Large intestine (tissue), 3 donors: ENCODE results near the gene BPIFB1. TPM values are rescaled to one million over a fixed set of nuclear protein-coding genes. Genes with fewer than 3 reads are reported as not detected.

Experiments
- DNase-seq, 2 donors: peaks; one replicate each; pipeline versions ENCODE4 v3.0.0 to v3.0.0-alpha.2; 2013
- H3K27ac ChIP-seq: one replicate; pipeline ENCODE4 v1.5.1; 2013; ENCODE audit warnings: low read length
- H3K27me3 ChIP-seq: 2 replicates; pipeline ENCODE4 v1.6.1; 2013; ENCODE audit warnings: low read length; ENCODE audit not compliant: control insufficient read depth, insufficient read depth
- H3K36me3 ChIP-seq: 2 replicates; pipeline ENCODE4 v1.6.1; 2013; ENCODE audit warnings: low read length; ENCODE audit not compliant: control insufficient read depth, insufficient read depth
- H3K4me1 ChIP-seq: one replicate; pipeline ENCODE4 v1.6.1; 2013; ENCODE audit warnings: low read length; ENCODE audit not compliant: control insufficient read depth, insufficient read depth
- H3K4me3 ChIP-seq: one replicate; pipeline ENCODE4 v1.5.1; 2013; ENCODE audit warnings: low read length
- H3K9me3 ChIP-seq: one replicate; pipeline ENCODE4 v1.6.1; 2013; ENCODE audit warnings: mild to moderate bottlenecking, low read depth, low read length, moderate library complexity; ENCODE audit not compliant: control insufficient read depth
- WGBS: methylation state at CpG from one replicate; pipeline ENCODE4 v1.1.5; 2013; ENCODE audit warnings: low lambda C conversion rate; ENCODE audit not compliant: insufficient coverage; 5-methylcytosine and 5-hydroxymethylcytosine counted together
- polyA plus RNA-seq: library from polyadenylated mRNA; unstranded; fragments of 120-200 nt; gene quantifications from one replicate; pipeline ENCODE4 v1.2.1, GENCODE V29; 2013

Gene BPIFB1
- polyA plus RNA-seq, 1 donor, result not detected

DNA sequence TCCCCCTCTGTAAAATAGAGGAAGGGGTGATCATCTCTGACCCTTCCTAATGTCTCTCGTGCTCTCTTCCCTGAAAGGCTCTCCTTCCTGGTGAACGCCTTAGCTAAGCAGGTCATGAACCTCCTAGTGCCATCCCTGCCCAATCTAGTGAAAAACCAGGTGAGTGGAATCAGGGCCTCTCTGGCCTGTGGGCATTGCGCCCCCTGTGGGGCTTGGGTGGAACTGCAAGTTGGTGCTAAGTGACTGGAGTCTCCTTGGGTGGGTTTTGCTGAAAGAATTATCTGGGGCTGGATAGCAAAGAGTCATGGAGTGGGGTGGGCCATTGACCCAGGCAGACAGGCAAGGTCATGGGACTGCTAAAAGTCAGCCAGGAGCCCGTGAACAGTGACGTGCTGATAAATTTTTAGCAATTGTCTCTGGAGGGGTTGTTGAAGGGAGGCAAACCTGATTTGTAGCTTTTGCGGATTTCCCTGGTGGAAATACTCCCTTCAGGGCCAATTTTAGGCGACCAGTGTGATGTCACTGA is 8.9 kb downstream of the BPIFB1 start:
- 49% methylated on average over 2 of the region's 7 CpGs for WGBS

GRCh38 chr20:33296206-33296605 is 13.2 kb downstream of the BPIFB1 start:
- H3K36me3 ChIP-seq, result no peaks in the 10 kb centered on the region
- no peak overlapping the region for H3K4me3 ChIP-seq
- H3K9me3 ChIP-seq, result no peaks in the 10 kb centered on the region
- H3K27ac ChIP-seq, result no peak overlapping the region
- no peaks in the 10 kb centered on the region for H3K4me1 ChIP-seq
- H3K27me3 ChIP-seq, result peaks cover 11% of the 10 kb centered on the region
- WGBS, result no CpG with 5 or more reads among the region's 3 CpGs
- DNase-seq, result no peak

More for the DNA sequence above, 8.9 kb downstream of the BPIFB1 start:
- Histone ChIP-seq H3K4me1 (no peaks in the 10 kb centered on the region), H3K27ac (no peak overlapping the region), H3K4me3 (no peak overlapping the region), H3K9me3 (no peaks in the 10 kb centered on the region), H3K36me3 (no peaks in the 10 kb centered on the region), H3K27me3 (peaks cover 5% of the 10 kb centered on the region)
- no peak for DNase-seq

DNA sequence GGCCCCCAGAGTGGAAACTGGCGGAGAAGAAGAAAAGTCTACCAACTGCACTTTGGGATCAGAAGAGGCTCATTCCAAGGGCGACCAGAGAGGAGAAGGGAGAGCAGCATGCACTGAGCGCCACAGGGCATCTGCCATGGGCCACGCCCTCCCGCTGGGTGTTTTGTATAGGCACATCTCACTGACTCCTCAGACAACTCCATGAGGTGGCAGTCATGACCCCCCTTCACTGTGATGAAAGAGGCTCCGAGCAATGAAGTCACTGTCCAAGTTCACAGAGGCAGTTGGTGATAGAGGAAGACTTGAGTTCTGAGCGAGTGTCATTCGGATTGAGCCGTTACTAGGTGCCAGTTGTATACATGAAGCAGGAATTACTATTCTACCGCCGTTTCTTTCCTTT is 15.4 kb downstream of the BPIFB1 start:
- DNase-seq, result no peak
- Histone ChIP-seq H3K9me3 (no peaks in the 10 kb centered on the region), H3K27me3 (peaks cover 11% of the 10 kb centered on the region), H3K4me3 (no peak overlapping the region), H3K4me1 (no peaks in the 10 kb centered on the region), H3K36me3 (no peaks in the 10 kb centered on the region), H3K27ac (no peak overlapping the region)
- 88% methylated on average over 5 of the region's 11 CpGs for WGBS

GRCh38 chr20:33299111-33299603 is 16.1 kb downstream of the BPIFB1 start:
- no peaks in the 10 kb centered on the region for H3K9me3 ChIP-seq
- WGBS, result no CpG with 5 or more reads among the region's 24 CpGs
- DNase-seq, result peak; percentile 11 to 32
- H3K27ac ChIP-seq, result no peak overlapping the region
- H3K4me1 ChIP-seq, result no peaks in the 10 kb centered on the region
- peaks cover 11% of the 10 kb centered on the region for H3K27me3 ChIP-seq
- no peak overlapping the region for H3K4me3 ChIP-seq
- no peaks in the 10 kb centered on the region for H3K36me3 ChIP-seq

DNA sequence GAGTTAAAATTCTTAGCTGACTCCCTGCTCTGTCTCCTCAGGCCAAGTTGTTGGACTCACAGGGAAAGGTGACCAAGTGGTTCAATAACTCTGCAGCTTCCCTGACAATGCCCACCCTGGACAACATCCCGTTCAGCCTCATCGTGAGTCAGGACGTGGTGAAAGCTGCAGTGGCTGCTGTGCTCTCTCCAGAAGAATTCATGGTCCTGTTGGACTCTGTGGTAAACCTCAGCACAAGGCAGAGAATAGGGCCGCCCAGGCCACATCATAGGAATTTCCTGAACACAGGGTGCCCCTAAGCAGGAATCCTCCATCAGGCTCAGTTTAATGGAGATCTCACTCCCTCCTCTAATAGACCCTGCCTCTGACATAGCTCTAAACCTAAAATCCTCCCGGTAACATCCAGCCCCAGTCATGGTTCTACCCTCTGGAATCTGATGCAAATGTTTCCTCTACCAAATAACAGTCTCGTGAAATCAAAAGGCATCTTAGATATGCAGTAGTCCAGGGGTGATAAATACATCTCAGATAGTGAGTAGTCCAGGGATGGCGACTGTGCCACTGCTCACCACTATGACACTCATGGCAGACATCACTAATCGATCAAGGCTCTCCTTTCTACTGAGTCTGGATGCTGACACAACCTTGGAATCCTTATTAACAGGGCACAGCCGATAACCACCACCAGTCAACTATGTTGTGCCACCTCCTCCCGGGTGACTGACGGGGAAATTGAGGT is 18.3 kb downstream of the BPIFB1 start:
- H3K9me3 ChIP-seq, result no peaks in the 10 kb centered on the region
- no peaks in the 10 kb centered on the region for H3K36me3 ChIP-seq
- peaks cover 11% of the 10 kb centered on the region for H3K27me3 ChIP-seq
- H3K27ac ChIP-seq, result no peak overlapping the region
- 86% methylated on average over 1 of the region's 11 CpGs for WGBS
- no peaks in the 10 kb centered on the region for H3K4me1 ChIP-seq
- H3K4me3 ChIP-seq, result no peak overlapping the region
- no peak for DNase-seq

DNA sequence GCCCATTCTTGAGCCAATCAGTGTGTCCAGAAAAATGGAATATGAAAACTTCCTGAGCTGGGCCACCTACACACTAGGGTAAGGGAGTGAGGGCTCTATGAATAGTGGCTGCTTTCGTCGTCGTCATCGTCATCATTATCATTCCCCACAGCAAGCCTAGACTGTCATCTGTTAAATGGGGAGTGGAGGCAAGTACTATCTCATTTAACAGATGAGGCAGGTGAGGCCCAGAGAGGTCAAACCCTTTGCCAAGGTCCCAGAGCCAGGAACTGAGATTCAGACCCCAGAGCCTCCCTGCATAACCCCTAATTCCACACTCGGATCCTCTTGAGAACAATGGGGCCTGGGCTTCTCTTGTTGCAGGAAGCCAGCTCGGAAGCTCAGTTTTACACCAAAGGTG is 20.6 kb downstream of the BPIFB1 start:
- no CpG with 5 or more reads among the region's 6 CpGs for WGBS
- DNase-seq, result no peak
- Histone ChIP-seq H3K9me3 (no peaks in the 10 kb centered on the region), H3K27me3 (peaks cover 2% of the 10 kb centered on the region), H3K4me3 (no peak overlapping the region), H3K27ac (no peak overlapping the region), H3K4me1 (no peaks in the 10 kb centered on the region), H3K36me3 (no peaks in the 10 kb centered on the region)

- Histone ChIP-seq H3K4me1 (no peaks in the 10 kb centered on the region), H3K27ac (no peak overlapping the region), H3K4me3 (no peak overlapping the region), H3K9me3 (no peaks in the 10 kb centered on the region), H3K36me3 (no peaks in the 10 kb centered on the region), H3K27me3 (no peaks in the 10 kb centered on the region)
- DNase-seq, result no peak
- no CpG with 5 or more reads among the region's 10 CpGs for WGBS
Measured at GRCh38 chr20:33304046-33304445, 21.0 kb downstream of the BPIFB1 start.

DNA sequence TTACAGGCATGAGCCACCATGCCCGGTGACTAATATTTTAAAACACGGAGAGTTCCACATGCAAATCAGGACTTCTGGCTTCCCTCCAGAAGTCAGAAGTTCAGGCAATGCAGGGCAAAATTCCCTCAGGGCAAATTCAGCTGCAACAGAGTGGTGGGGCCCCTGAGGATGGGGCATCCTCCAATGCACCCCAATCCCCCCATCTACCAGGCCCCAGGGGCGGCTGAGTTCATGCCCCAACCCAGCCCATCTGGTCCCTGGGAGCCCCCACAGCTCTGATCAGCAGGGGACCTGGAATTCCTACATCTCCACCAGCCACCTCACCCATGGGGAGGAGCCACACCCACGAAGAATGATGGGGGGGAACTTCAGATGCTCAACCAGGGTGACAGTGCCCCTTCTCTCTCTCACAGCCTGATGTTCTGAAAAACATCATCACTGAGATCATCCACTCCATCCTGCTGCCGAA is 22.6 kb downstream of the BPIFB1 start:
- no peaks in the 10 kb centered on the region for H3K4me1 ChIP-seq
- H3K36me3 ChIP-seq, result no peaks in the 10 kb centered on the region
- no peak overlapping the region for H3K4me3 ChIP-seq
- no peaks in the 10 kb centered on the region for H3K9me3 ChIP-seq
- no peak for DNase-seq
- H3K27me3 ChIP-seq, result no peaks in the 10 kb centered on the region
- H3K27ac ChIP-seq, result no peak overlapping the region
- no CpG with 5 or more reads among the region's 5 CpGs for WGBS

- Histone ChIP-seq H3K36me3 (no peaks in the 10 kb centered on the region), H3K27me3 (no peaks in the 10 kb centered on the region), H3K27ac (no peak overlapping the region), H3K4me1 (no peaks in the 10 kb centered on the region), H3K4me3 (no peak overlapping the region), H3K9me3 (no peaks in the 10 kb centered on the region)
- DNase-seq, result no peak
- WGBS, result no CpG with 5 or more reads among the region's 3 CpGs
Measured at GRCh38 chr20:33306228-33306627, 23.2 kb downstream of the BPIFB1 start.

DNA sequence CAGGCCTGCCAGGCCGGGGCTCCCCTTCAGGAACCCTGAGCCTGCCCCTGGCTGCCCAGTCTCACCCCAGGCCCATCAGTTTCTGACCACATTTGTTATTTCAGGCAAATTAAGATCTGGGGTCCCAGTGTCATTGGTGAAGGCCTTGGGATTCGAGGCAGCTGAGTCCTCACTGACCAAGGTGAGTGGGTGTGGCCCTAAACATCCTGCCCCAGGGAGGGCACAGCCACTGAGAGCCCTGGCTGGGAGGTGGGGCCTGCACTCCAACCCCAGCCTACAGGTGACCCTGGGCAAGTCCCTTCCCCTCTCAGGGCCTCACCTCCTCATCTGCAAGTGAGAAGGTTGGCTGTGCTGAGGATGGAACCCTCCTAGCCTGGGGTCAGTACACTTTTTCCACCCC is 23.8 kb downstream of the BPIFB1 start:
- Histone ChIP-seq H3K36me3 (no peaks in the 10 kb centered on the region), H3K4me1 (no peaks in the 10 kb centered on the region), H3K27me3 (no peaks in the 10 kb centered on the region), H3K27ac (no peak overlapping the region), H3K9me3 (no peaks in the 10 kb centered on the region), H3K4me3 (no peak overlapping the region)
- no CpG with 5 or more reads among the region's 2 CpGs for WGBS
- DNase-seq, result no peak

GRCh38 chr20:33308668-33309067 is 25.7 kb downstream of the BPIFB1 start:
- H3K9me3 ChIP-seq, result no peaks in the 10 kb centered on the region
- WGBS, result no CpG with 5 or more reads among the region's 2 CpGs
- no peaks in the 10 kb centered on the region for H3K27me3 ChIP-seq

More at GRCh38 chr20:33308668-33309067, 25.7 kb downstream of the BPIFB1 start:
- H3K27ac ChIP-seq, result no peak overlapping the region
- DNase-seq, result no peak
- no peaks in the 10 kb centered on the region for H3K4me1 ChIP-seq
- H3K4me3 ChIP-seq, result no peak overlapping the region
- no peaks in the 10 kb centered on the region for H3K36me3 ChIP-seq
